Measurements from ENCODE around the gene SPOCK1. TPM values are rescaled to one million over a fixed set of nuclear protein-coding genes. Genes with fewer than 3 reads are reported as not detected.

SPOCK1 gene
- polyA plus RNA-seq, 3 donors, result 1.8 to 5.7 (median 2.1) TPM

DNA sequence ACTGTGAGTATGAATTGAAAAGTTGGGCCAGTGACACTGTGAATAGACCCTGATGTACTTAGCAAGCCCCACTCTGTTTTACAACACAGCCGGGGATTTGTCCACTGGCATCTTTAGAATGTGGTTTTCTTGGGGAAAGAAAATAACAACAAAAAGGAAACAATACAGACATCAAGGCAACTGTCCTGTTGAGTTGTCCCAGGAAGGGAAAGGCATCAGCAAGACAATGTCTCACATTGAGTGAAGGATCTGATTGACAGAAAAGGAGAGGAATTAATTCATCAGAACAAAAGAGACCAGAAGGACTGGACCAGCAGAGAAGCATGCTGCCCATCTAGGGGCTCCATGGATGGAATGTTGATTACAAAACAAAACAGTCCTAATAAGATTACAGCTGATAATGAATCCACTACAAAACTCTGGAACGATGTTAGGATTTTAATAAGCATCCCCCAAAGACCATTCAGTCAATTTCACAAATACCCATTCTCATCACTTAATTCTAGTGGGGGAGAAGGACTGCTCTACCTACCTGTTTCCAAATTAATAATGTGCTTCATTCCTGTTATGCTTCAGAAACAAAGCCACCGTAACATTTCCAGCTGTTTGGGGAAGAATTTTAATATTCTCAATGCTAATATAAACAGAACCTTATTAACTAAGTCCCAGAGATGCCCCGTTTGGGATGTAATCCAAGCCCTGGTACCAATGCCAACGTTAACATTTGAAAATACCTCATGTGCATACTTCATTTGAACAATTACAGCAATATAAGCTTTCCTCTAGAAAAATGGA, 298.0 kb downstream of the SPOCK1 start:
- Mint-ChIP-seq H3K36me3 (no peaks in the 10 kb centered on the region), H3K9me3 (peaks cover 0 to 3% (median 0%) of the 10 kb centered on the region in 7 donors), H3K4me1 (no peaks in the 10 kb centered on the region), H3K27ac (no peak overlapping the region), H3K4me3 (no peak overlapping the region), H3K27me3 (ENCODE audit: low read depth in 3 of 3) (peaks cover 1 to 6% (median 2%) of the 10 kb centered on the region in 3 donors)
- Histone ChIP-seq H3K27ac (ENCODE audit: low read depth in 1 of 2, low read length in 2 of 2) (no peak overlapping the region), H2AFZ (ENCODE audit: insufficient read depth, low read depth, low read length, poor library complexity, severe bottlenecking) (no peak overlapping the region), H3K9ac (ENCODE audit: insufficient read depth, low read length, poor library complexity, severe bottlenecking) (no peak overlapping the region), H3K36me3 (replicated peaks in 1 of 2; ENCODE audit: control insufficient read depth in 1 of 2, insufficient read depth in 2 of 2, low read length in 2 of 2) (no peaks in the 10 kb centered on the region), H3K4me2 (replicated peaks; ENCODE audit: extremely low read depth, low read length, poor library complexity, severe bottlenecking) (no peak overlapping the region), H3K9me3 (replicated peaks in 1 of 2; ENCODE audit: control insufficient read depth in 1 of 2, insufficient read depth in 1 of 2, low read length in 2 of 2) (no peaks in the 10 kb centered on the region), H3K4me3 (replicated peaks in 1 of 3; ENCODE audit: low read depth in 2 of 3, low read length in 3 of 3) (no peak overlapping the region), H3K79me2 (ENCODE audit: insufficient read depth, low read length) (no peaks in the 10 kb centered on the region), H3K27me3 (ENCODE audit: control insufficient read depth in 2 of 2, insufficient read depth in 2 of 2, low read length in 2 of 2) (no peaks in the 10 kb centered on the region), H3K4me1 (ENCODE audit: control insufficient read depth in 1 of 2, insufficient read depth in 2 of 2, low read length in 2 of 2) (no peaks in the 10 kb centered on the region), H4K20me1 (ENCODE audit: insufficient read depth, low read length) (no peaks in the 10 kb centered on the region)
- no peak for DNase-seq
- TF ChIP-seq, protein P1, sequence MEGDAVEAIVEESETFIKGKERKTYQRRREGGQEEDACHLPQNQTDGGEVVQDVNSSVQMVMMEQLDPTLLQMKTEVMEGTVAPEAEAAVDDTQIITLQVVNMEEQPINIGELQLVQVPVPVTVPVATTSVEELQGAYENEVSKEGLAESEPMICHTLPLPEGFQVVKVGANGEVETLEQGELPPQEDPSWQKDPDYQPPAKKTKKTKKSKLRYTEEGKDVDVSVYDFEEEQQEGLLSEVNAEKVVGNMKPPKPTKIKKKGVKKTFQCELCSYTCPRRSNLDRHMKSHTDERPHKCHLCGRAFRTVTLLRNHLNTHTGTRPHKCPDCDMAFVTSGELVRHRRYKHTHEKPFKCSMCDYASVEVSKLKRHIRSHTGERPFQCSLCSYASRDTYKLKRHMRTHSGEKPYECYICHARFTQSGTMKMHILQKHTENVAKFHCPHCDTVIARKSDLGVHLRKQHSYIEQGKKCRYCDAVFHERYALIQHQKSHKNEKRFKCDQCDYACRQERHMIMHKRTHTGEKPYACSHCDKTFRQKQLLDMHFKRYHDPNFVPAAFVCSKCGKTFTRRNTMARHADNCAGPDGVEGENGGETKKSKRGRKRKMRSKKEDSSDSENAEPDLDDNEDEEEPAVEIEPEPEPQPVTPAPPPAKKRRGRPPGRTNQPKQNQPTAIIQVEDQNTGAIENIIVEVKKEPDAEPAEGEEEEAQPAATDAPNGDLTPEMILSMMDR (IDR thresholded peaks at IDR 0.05), result no peak
- 63% methylated on average over 2 of the region's 5 CpGs for WGBS (ENCODE audit: insufficient coverage)
- intact Hi-C loops (cut with micrococcal nuclease), result no loop called here

DNA sequence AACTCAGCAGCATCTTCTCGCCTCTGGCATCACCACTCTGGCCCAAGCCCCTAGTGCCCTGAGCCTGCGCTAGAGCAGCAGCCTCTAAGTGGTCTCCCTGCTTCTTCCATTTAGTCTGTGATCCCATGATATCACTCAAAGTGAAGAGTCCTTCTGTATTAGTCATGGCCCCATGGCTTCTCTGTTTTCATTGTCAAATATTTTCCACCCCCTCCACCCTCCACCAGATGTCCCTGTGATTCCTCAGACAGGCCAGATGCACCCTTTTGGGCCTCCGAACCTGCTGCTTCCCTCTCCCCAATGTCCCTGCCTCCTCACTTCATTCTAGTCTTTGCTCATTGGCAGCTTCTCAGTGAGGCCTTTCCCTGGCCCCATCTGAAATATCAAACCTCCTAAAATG, 299.2 kb downstream of the SPOCK1 start:
- no peak overlapping the region for H3K4me3 ChIP-seq (replicated peaks in 1 of 3; ENCODE audit: low read depth in 2 of 3, low read length in 3 of 3)
- H3K9me3 ChIP-seq (replicated peaks in 1 of 2; ENCODE audit: control insufficient read depth in 1 of 2, insufficient read depth in 1 of 2, low read length in 2 of 2), result no peaks in the 10 kb centered on the region
- H4K20me1 ChIP-seq (ENCODE audit: insufficient read depth, low read length), result no peaks in the 10 kb centered on the region
- no peak for DNase-seq
- no peaks in the 10 kb centered on the region for H3K79me2 ChIP-seq (ENCODE audit: insufficient read depth, low read length)
- H3K9ac ChIP-seq (ENCODE audit: insufficient read depth, low read length, poor library complexity, severe bottlenecking), result no peak overlapping the region
- 95% methylated on average over 3 of the region's 3 CpGs for WGBS (ENCODE audit: insufficient coverage)
- TF ChIP-seq, protein P1 (IDR thresholded peaks at IDR 0.05), result no peak
- H3K4me1 ChIP-seq (ENCODE audit: control insufficient read depth in 1 of 2, insufficient read depth in 2 of 2, low read length in 2 of 2), result no peaks in the 10 kb centered on the region
- peaks cover 2 to 10% (median 2%) of the 10 kb centered on the region in 3 donors for H3K27me3 Mint-ChIP-seq (ENCODE audit: low read depth in 3 of 3)
- no peak overlapping the region for H3K27ac ChIP-seq (ENCODE audit: low read depth in 1 of 2, low read length in 2 of 2)
- no peak overlapping the region for H3K4me2 ChIP-seq (replicated peaks; ENCODE audit: extremely low read depth, low read length, poor library complexity, severe bottlenecking)
- no peaks in the 10 kb centered on the region for H3K36me3 Mint-ChIP-seq
- intact Hi-C loops (cut with micrococcal nuclease), result no loop called here
- peaks cover 0 to 4% (median 0%) of the 10 kb centered on the region in 7 donors for H3K9me3 Mint-ChIP-seq
- H3K4me1 Mint-ChIP-seq, result no peaks in the 10 kb centered on the region
- H3K36me3 ChIP-seq (replicated peaks in 1 of 2; ENCODE audit: control insufficient read depth in 1 of 2, insufficient read depth in 2 of 2, low read length in 2 of 2), result no peaks in the 10 kb centered on the region
- H2AFZ ChIP-seq (ENCODE audit: insufficient read depth, low read depth, low read length, poor library complexity, severe bottlenecking), result no peak overlapping the region
- H3K4me3 Mint-ChIP-seq, result no peak overlapping the region
- no peak overlapping the region for H3K27ac Mint-ChIP-seq
- no peaks in the 10 kb centered on the region for H3K27me3 ChIP-seq (ENCODE audit: control insufficient read depth in 2 of 2, insufficient read depth in 2 of 2, low read length in 2 of 2)
